GM12874 (cell line): Measurements from ENCODE around the gene MACF1.

Experiments
- CTCF ChIP-seq: IDR thresholded peaks from 2 replicates; pipeline ENCODE4 v1.5.1; 2011; ENCODE audit warnings: low read depth, mild to moderate bottlenecking, control low read depth, low read length, moderate library complexity; ENCODE audit not compliant: insufficient read depth

MACF1 gene

GRCh38 chr1:39391691-39392679 lies 187.5 kb downstream of the MACF1 start:
- TF ChIP-seq CTCF: no peak

GRCh38 chr1:39392851-39393573 lies 188.5 kb downstream of the MACF1 start:
- TF ChIP-seq CTCF: no peak

- no peak for TF ChIP-seq CTCF
Measured at GRCh38 chr1:39393645-39394044, 189.2 kb downstream of the MACF1 start.

- TF ChIP-seq CTCF: no peak
Measured at GRCh38 chr1:39394059-39394458, 189.6 kb downstream of the MACF1 start.

GRCh38 chr1:39394598-39394997 lies 190.1 kb downstream of the MACF1 start:
- no peak for TF ChIP-seq CTCF

- TF ChIP-seq CTCF: no peak
Measured at GRCh38 chr1:39395357-39395831, 190.9 kb downstream of the MACF1 start.

GRCh38 chr1:39396671-39397070 lies 192.2 kb downstream of the MACF1 start:
- no peak for TF ChIP-seq CTCF
